ENCODE results near the gene TMEM184B.

TMEM184B gene

DNA sequence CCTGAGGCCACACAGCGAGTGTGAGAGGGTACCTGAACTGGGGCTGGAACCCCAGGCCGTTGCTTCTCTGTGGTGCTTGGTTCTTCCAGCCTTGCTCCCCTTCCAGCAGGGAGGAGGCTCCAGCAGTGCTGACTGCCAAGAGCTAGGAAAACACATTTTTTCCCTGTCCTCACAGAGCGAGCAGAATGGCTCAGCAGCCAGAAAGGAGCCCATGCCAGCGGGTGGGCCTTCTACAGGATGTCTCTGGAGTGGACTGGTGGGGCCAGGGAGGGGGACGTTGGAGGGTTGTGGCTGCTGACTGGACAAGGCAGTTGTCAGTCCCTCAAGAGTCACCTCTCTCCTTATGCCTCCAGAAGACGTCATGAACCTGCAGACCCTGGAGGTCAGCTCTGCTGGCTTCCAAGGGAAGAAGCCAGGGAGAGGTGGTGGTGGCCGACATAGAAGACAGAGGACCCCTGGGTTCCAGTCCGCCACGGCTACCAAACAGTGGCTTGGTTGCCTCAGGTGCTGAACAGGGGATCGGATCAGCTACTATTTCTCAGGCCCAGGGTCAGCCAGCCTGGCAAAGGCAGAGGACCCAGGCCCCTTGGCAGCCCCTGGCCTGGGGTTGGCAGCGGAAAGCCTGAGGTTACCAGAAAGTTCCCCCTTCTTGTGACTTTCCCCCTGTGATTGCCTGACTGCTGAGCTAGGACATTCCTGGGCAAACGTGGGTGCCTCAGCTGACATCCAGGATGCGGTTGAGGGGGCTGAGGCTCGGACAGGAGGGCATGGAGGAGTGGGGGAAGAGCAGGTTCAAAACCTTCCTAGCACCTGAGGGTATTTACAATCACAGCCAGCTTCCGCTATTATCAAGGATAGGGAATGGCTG is 67.3 kb downstream of the TMEM184B start:
- H3K4me3 ChIP-seq (ENCODE audit: low read depth, low read length), result no peak overlapping the region
- H3K9me3 ChIP-seq, result no peaks in the 10 kb centered on the region
- no peaks in the 10 kb centered on the region for H3K36me3 ChIP-seq
- DNase-seq, result no peak
- TF ChIP-seq, protein P1, sequence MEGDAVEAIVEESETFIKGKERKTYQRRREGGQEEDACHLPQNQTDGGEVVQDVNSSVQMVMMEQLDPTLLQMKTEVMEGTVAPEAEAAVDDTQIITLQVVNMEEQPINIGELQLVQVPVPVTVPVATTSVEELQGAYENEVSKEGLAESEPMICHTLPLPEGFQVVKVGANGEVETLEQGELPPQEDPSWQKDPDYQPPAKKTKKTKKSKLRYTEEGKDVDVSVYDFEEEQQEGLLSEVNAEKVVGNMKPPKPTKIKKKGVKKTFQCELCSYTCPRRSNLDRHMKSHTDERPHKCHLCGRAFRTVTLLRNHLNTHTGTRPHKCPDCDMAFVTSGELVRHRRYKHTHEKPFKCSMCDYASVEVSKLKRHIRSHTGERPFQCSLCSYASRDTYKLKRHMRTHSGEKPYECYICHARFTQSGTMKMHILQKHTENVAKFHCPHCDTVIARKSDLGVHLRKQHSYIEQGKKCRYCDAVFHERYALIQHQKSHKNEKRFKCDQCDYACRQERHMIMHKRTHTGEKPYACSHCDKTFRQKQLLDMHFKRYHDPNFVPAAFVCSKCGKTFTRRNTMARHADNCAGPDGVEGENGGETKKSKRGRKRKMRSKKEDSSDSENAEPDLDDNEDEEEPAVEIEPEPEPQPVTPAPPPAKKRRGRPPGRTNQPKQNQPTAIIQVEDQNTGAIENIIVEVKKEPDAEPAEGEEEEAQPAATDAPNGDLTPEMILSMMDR (IDR thresholded peaks at IDR 0.05; ENCODE audit: low read depth, low read length), result no peak
- H3K4me1 ChIP-seq, result peaks cover 9% of the 10 kb centered on the region
- H3K27me3 ChIP-seq, result no peaks in the 10 kb centered on the region

- no peak for DNase-seq
- TF ChIP-seq, protein P1 (IDR thresholded peaks at IDR 0.05; ENCODE audit: low read depth, low read length), result no peak
- Histone ChIP-seq H3K4me3 (ENCODE audit: low read depth, low read length) (no peak overlapping the region), H3K9me3 (no peaks in the 10 kb centered on the region), H3K27me3 (no peaks in the 10 kb centered on the region), H3K36me3 (no peaks in the 10 kb centered on the region), H3K4me1 (peaks cover 9% of the 10 kb centered on the region)
These were observed 68.0 kb downstream of the TMEM184B start for GRCh38 chr22:38204784-38205183.

DNA sequence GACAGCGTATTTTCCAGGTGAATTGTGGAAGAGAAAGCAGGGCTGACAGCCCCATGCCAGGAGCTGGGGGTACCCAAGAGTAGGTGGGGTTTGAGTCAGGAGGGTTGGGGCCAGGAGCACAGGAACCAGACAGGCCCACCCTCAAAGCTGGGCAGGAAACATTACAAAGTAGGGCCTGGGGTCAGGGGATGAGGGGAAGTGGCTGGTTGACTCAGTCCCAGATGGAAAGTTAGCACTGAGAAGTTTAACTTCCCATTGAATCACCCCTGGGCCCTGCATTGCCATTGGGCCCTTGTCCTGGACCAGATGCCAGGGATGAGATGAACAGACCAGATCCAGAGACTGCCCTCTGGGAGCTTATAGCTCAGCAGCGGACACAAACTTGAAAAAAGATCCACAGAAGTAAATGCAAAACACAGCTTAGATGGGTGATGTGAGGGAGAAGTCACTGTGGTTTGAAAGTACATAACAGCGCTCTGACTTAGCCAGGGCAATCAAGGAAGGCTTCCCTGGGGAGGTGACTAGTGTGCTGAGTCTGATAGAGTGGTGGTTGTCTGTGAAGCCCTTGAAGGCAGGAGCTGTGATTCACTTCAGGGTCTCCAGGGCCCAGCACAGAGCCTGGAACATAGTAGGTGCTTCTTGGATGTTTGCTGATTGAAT is 68.8 kb downstream of the TMEM184B start:
- H3K27me3 ChIP-seq, result no peaks in the 10 kb centered on the region
- H3K36me3 ChIP-seq, result no peaks in the 10 kb centered on the region
- no peaks in the 10 kb centered on the region for H3K9me3 ChIP-seq
- H3K4me1 ChIP-seq, result peaks cover 9% of the 10 kb centered on the region
- no peak for DNase-seq
- no peak overlapping the region for H3K4me3 ChIP-seq (ENCODE audit: low read depth, low read length)
- TF ChIP-seq, protein P1 (IDR thresholded peaks at IDR 0.05; ENCODE audit: low read depth, low read length), result no peak

- no peak for DNase-seq
- Histone ChIP-seq H3K4me1 (peaks cover 9% of the 10 kb centered on the region), H3K9me3 (no peaks in the 10 kb centered on the region), H3K27me3 (no peaks in the 10 kb centered on the region), H3K36me3 (no peaks in the 10 kb centered on the region), H3K4me3 (ENCODE audit: low read depth, low read length) (peak overlapping the region; percentile 75)
- TF ChIP-seq, protein P1 (IDR thresholded peaks at IDR 0.05; ENCODE audit: low read depth, low read length), result no peak
These were observed 69.6 kb downstream of the TMEM184B start for GRCh38 chr22:38203090-38203810.

DNA sequence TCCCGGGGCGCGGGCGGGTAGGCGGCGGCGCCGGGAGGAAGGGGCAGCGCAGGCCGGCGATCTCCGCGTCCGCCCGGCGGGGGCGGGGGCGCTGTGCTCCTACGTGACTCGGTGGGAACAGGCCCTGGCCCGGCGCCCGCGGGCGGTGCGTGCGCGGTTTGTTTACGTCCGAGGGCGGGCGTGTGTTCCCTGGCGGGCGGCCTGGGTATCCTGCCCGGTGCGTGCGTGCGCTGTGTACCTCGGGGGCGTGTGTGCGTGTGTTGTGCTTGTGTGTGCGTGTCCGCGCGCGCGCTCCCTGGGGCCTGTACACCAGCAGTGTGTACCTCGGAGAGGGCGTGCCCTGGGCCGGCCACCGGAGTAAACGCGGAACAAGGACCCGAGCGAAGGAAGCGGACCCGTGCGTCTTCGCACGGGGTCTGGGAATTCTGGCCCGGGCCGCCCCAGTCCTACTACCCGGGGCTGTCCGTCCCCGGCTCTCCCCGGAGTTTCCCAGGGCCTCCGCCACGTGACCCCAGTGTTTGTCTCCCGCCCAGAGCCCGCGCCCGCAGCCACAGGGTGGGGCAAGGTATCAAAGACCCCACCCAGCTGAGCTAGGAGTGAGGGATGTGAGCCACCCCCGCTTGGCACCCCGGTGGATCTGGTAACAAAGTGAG is 70.2 kb downstream of the TMEM184B start:
- Histone ChIP-seq H3K4me3 (ENCODE audit: low read depth, low read length) (peak overlapping the region; percentile 75), H3K4me1 (peaks cover 9% of the 10 kb centered on the region), H3K27me3 (no peaks in the 10 kb centered on the region), H3K36me3 (no peaks in the 10 kb centered on the region), H3K9me3 (no peaks in the 10 kb centered on the region)
- TF ChIP-seq, protein P1 (IDR thresholded peaks at IDR 0.05; ENCODE audit: low read depth, low read length), result no peak
- peak; percentile 86 for DNase-seq

All from BE2C (cell line).